ENCODE data around the gene MED22. TPM values are rescaled to one million over a fixed set of nuclear protein-coding genes. Genes with fewer than 3 reads are reported as not detected.

The MED22 gene
- total and polyA plus RNA-seq, 5 donors from 2014 or later = 7.3 to 29.3 (median 12.0) TPM

- peak overlapping the region in 2 of 3 donors; percentile 79 to 93 for H3K27ac Mint-ChIP-seq
- Histone ChIP-seq H3K9me3 (ENCODE audit: control insufficient read depth in 2 of 2, low read length in 2 of 2) (no peaks in the 10 kb centered on the region), H3K27ac (ENCODE audit: insufficient read depth, low read length, poor library complexity, severe bottlenecking) (peak overlapping the region; percentile 23), H3K4me3 (ENCODE audit: low read depth, low read length) (no peak overlapping the region), H3K27me3 (ENCODE audit: control insufficient read depth, insufficient read depth, low read length) (no peaks in the 10 kb centered on the region), H3K36me3 (ENCODE audit: control insufficient read depth, insufficient read depth, low read length) (peaks cover 45% of the 10 kb centered on the region), H3K4me1 (ENCODE audit: control insufficient read depth, insufficient read depth, low read length, poor library complexity, severe bottlenecking) (peaks cover 32% of the 10 kb centered on the region)
- peak overlapping the region in 3 of 4 donors; percentile 38 to 63 (median 53) for H3K4me3 Mint-ChIP-seq
- peaks cover 0 to 30% (median 22%) of the 10 kb centered on the region in 4 donors for H3K4me1 Mint-ChIP-seq
- H3K9me3 Mint-ChIP-seq = no peaks in the 10 kb centered on the region
- DNase-seq = no peak
- H3K36me3 Mint-ChIP-seq = peaks cover 33% of the 10 kb centered on the region
- no peaks in the 10 kb centered on the region for H3K27me3 Mint-ChIP-seq
- no peak for ATAC-seq (ENCODE audit: low read depth in 2 of 2)
Observed at GRCh38 chr9:133359399-133360175, 11.7 kb upstream of the MED22 start.

- peak overlapping the region; percentile 80 to 95 (median 87) for H3K4me3 Mint-ChIP-seq
- H3K4me1 Mint-ChIP-seq = peaks cover 0 to 30% (median 17%) of the 10 kb centered on the region in 4 donors
- H3K36me3 ChIP-seq (ENCODE audit: control insufficient read depth, insufficient read depth, low read length) = peaks cover 39% of the 10 kb centered on the region
- H3K4me3 ChIP-seq (ENCODE audit: low read depth, low read length) = peak overlapping the region; percentile 58
- H3K27ac ChIP-seq (ENCODE audit: insufficient read depth, low read length, poor library complexity, severe bottlenecking) = peak overlapping the region; percentile 84
- H3K9me3 Mint-ChIP-seq = no peaks in the 10 kb centered on the region
- peaks cover 26% of the 10 kb centered on the region for H3K36me3 Mint-ChIP-seq
- H3K9me3 ChIP-seq (ENCODE audit: control insufficient read depth in 2 of 2, low read length in 2 of 2) = no peaks in the 10 kb centered on the region
- peaks cover 32% of the 10 kb centered on the region for H3K4me1 ChIP-seq (ENCODE audit: control insufficient read depth, insufficient read depth, low read length, poor library complexity, severe bottlenecking)
- no peaks in the 10 kb centered on the region for H3K27me3 ChIP-seq (ENCODE audit: control insufficient read depth, insufficient read depth, low read length)
- peaks cover 4% of the 10 kb centered on the region for H3K27me3 Mint-ChIP-seq
- no peak for ATAC-seq (ENCODE audit: low read depth in 2 of 2)
- no peak for DNase-seq
- H3K27ac Mint-ChIP-seq = peak overlapping the region in 2 of 3 donors; percentile 90 to 96
Observed at GRCh38 chr9:133357656-133358055, 9.7 kb upstream of the MED22 start.

GRCh38 chr9:133356391-133357091 is 8.6 kb upstream of the MED22 start, which contains the start of the genes SURF1 and SURF2:
SURF1 (minus strand) TSS chr9:133356487; CDS start chr9:133356453, 34 bp downstream.
SURF2 (plus strand) TSS chr9:133356550; CDS start chr9:133356593, 43 bp downstream.
- Mint-ChIP-seq H3K27ac (peak within 1 kb of the TSS; percentile 83 to 91 (median 87)), H3K9me3 (no peaks in the 10 kb centered on the region), H3K4me1 (peaks cover 0 to 30% (median 13%) of the 10 kb centered on the region in 4 donors), H3K36me3 (peaks cover 18% of the 10 kb centered on the region), H3K4me3 (peak within 1 kb of the TSS; percentile 88 to 95 (median 90)), H3K27me3 (peaks cover 4% of the 10 kb centered on the region)
- peak within 1 kb of the TSS; percentile 82 for H3K4me3 ChIP-seq (ENCODE audit: low read depth, low read length)
- peaks cover 32% of the 10 kb centered on the region for H3K4me1 ChIP-seq (ENCODE audit: control insufficient read depth, insufficient read depth, low read length, poor library complexity, severe bottlenecking)
- DNase-seq (peak; percentile 86 to 92 (median 87)), ATAC-seq (ENCODE audit: low read depth in 2 of 2) (peak; percentile 93 to 95)
- peak within 1 kb of the TSS; percentile 84 for H3K27ac ChIP-seq (ENCODE audit: insufficient read depth, low read length, poor library complexity, severe bottlenecking)
- H3K9me3 ChIP-seq (ENCODE audit: control insufficient read depth in 2 of 2, low read length in 2 of 2) = no peaks in the 10 kb centered on the region
- no peaks in the 10 kb centered on the region for H3K27me3 ChIP-seq (ENCODE audit: control insufficient read depth, insufficient read depth, low read length)
- H3K36me3 ChIP-seq (ENCODE audit: control insufficient read depth, insufficient read depth, low read length) = peaks cover 41% of the 10 kb centered on the region

GRCh38 chr9:133355881-133356357 is 8.0 kb upstream of the MED22 start:
- no peaks in the 10 kb centered on the region for H3K27me3 ChIP-seq (ENCODE audit: control insufficient read depth, insufficient read depth, low read length)
- H3K9me3 Mint-ChIP-seq = no peaks in the 10 kb centered on the region
- H3K4me1 Mint-ChIP-seq = peaks cover 0 to 30% (median 13%) of the 10 kb centered on the region in 4 donors
- DNase-seq (peak in 1 of 3 donors; percentile 23), ATAC-seq (ENCODE audit: low read depth in 2 of 2) (peak; percentile 43 to 47)
- peaks cover 38% of the 10 kb centered on the region for H3K36me3 ChIP-seq (ENCODE audit: control insufficient read depth, insufficient read depth, low read length)
- H3K27me3 Mint-ChIP-seq = peaks cover 4% of the 10 kb centered on the region
- H3K4me3 Mint-ChIP-seq = peak overlapping the region; percentile 88 to 95 (median 90)
- H3K4me1 ChIP-seq (ENCODE audit: control insufficient read depth, insufficient read depth, low read length, poor library complexity, severe bottlenecking) = peaks cover 32% of the 10 kb centered on the region
- peak overlapping the region; percentile 83 to 91 (median 87) for H3K27ac Mint-ChIP-seq
- peak overlapping the region; percentile 84 for H3K27ac ChIP-seq (ENCODE audit: insufficient read depth, low read length, poor library complexity, severe bottlenecking)
- H3K9me3 ChIP-seq (ENCODE audit: control insufficient read depth in 2 of 2, low read length in 2 of 2) = no peaks in the 10 kb centered on the region
- peaks cover 16% of the 10 kb centered on the region for H3K36me3 Mint-ChIP-seq
- peak overlapping the region; percentile 82 for H3K4me3 ChIP-seq (ENCODE audit: low read depth, low read length)

GRCh38 chr9:133354766-133355165 is 6.8 kb upstream of the MED22 start:
- H3K27ac ChIP-seq (ENCODE audit: insufficient read depth, low read length, poor library complexity, severe bottlenecking) = no peak overlapping the region
- H3K36me3 ChIP-seq (ENCODE audit: control insufficient read depth, insufficient read depth, low read length) = peaks cover 37% of the 10 kb centered on the region
- no peak overlapping the region for H3K4me3 ChIP-seq (ENCODE audit: low read depth, low read length)
- Mint-ChIP-seq H3K9me3 (no peaks in the 10 kb centered on the region), H3K27ac (no peak overlapping the region), H3K4me3 (peak overlapping the region; percentile 81 to 95 (median 89)), H3K27me3 (peaks cover 4% of the 10 kb centered on the region), H3K36me3 (peaks cover 24% of the 10 kb centered on the region), H3K4me1 (peaks cover 0 to 34% (median 15%) of the 10 kb centered on the region in 4 donors)
- ATAC-seq (ENCODE audit: low read depth in 2 of 2) = no peak
- no peak for DNase-seq
- no peaks in the 10 kb centered on the region for H3K27me3 ChIP-seq (ENCODE audit: control insufficient read depth, insufficient read depth, low read length)
- H3K9me3 ChIP-seq (ENCODE audit: control insufficient read depth in 2 of 2, low read length in 2 of 2) = no peaks in the 10 kb centered on the region
- peaks cover 34% of the 10 kb centered on the region for H3K4me1 ChIP-seq (ENCODE audit: control insufficient read depth, insufficient read depth, low read length, poor library complexity, severe bottlenecking)

- Mint-ChIP-seq H3K36me3 (peaks cover 32% of the 10 kb centered on the region), H3K4me3 (peak overlapping the region in 1 of 4 donors; percentile 95), H3K27me3 (peaks cover 4% of the 10 kb centered on the region), H3K9me3 (no peaks in the 10 kb centered on the region), H3K27ac (peak overlapping the region in 1 of 3 donors; percentile 72), H3K4me1 (peaks cover 0 to 39% (median 21%) of the 10 kb centered on the region in 4 donors)
- H3K27ac ChIP-seq (ENCODE audit: insufficient read depth, low read length, poor library complexity, severe bottlenecking) = no peak overlapping the region
- peaks cover 42% of the 10 kb centered on the region for H3K4me1 ChIP-seq (ENCODE audit: control insufficient read depth, insufficient read depth, low read length, poor library complexity, severe bottlenecking)
- H3K9me3 ChIP-seq (ENCODE audit: control insufficient read depth in 2 of 2, low read length in 2 of 2) = no peaks in the 10 kb centered on the region
- peaks cover 43% of the 10 kb centered on the region for H3K36me3 ChIP-seq (ENCODE audit: control insufficient read depth, insufficient read depth, low read length)
- ATAC-seq (ENCODE audit: low read depth in 2 of 2) (no peak), DNase-seq (no peak)
- no peak overlapping the region for H3K4me3 ChIP-seq (ENCODE audit: low read depth, low read length)
- no peaks in the 10 kb centered on the region for H3K27me3 ChIP-seq (ENCODE audit: control insufficient read depth, insufficient read depth, low read length)
Observed at GRCh38 chr9:133353548-133353947, 5.6 kb upstream of the MED22 start.

GRCh38 chr9:133352635-133353340 is 4.9 kb upstream of the MED22 start:
- Histone ChIP-seq H3K27ac (ENCODE audit: insufficient read depth, low read length, poor library complexity, severe bottlenecking) (no peak overlapping the region), H3K27me3 (ENCODE audit: control insufficient read depth, insufficient read depth, low read length) (no peaks in the 10 kb centered on the region), H3K4me3 (ENCODE audit: low read depth, low read length) (no peak overlapping the region), H3K36me3 (ENCODE audit: control insufficient read depth, insufficient read depth, low read length) (peaks cover 43% of the 10 kb centered on the region), H3K9me3 (ENCODE audit: control insufficient read depth in 2 of 2, low read length in 2 of 2) (no peaks in the 10 kb centered on the region), H3K4me1 (ENCODE audit: control insufficient read depth, insufficient read depth, low read length, poor library complexity, severe bottlenecking) (peaks cover 36% of the 10 kb centered on the region)
- H3K36me3 Mint-ChIP-seq = peaks cover 32% of the 10 kb centered on the region
- no peak for ATAC-seq (ENCODE audit: low read depth in 2 of 2)
- peak overlapping the region in 2 of 4 donors; percentile 27 to 95 for H3K4me3 Mint-ChIP-seq
- peaks cover 4% of the 10 kb centered on the region for H3K27me3 Mint-ChIP-seq
- no peak for DNase-seq
- H3K4me1 Mint-ChIP-seq = peaks cover 0 to 38% (median 19%) of the 10 kb centered on the region in 4 donors
- peak overlapping the region in 2 of 3 donors; percentile 72 to 82 for H3K27ac Mint-ChIP-seq
- no peaks in the 10 kb centered on the region for H3K9me3 Mint-ChIP-seq

All from CD4-positive, CD25-positive, alpha-beta regulatory T cell (primary cell).